ENCODE measurements around the gene CACNA1B.

GRCh38 chr9:138118601-138119071 is 241.1 kb downstream of the CACNA1B start:
- TF ChIP-seq EZH2 (IDR thresholded peaks at IDR 0.05; ENCODE audit: low read length, missing control alignments) (no peak), CTCF (conservative IDR thresholded peaks at IDR 0.05 in 1 of 2, IDR thresholded peaks at IDR 0.05 in 1 of 2; ENCODE audit: low read depth in 1 of 2, low read length in 2 of 2) (no peak)

All from fibroblast of lung (primary cell).